Retina (tissue), 1 donor: Measurements from ENCODE around the gene SAMD14.

Source experiments
- DNase-seq: peaks from one replicate; pipeline ENCODE4 v3.0.0-alpha.2; 2016

The SAMD14 gene

GRCh38 chr17:50111673-50112655 is 18.0 kb downstream of the SAMD14 start:
- no peak for DNase-seq

- no peak for DNase-seq
Observed at GRCh38 chr17:50110591-50111349, 19.2 kb downstream of the SAMD14 start.

- no peak for DNase-seq
Observed at GRCh38 chr17:50109785-50110184, 20.2 kb downstream of the SAMD14 start.

GRCh38 chr17:50109207-50109606 is 20.8 kb downstream of the SAMD14 start:
- no peak for DNase-seq

- DNase-seq: no peak
Observed at GRCh38 chr17:50108556-50108955, 21.4 kb downstream of the SAMD14 start.

- no peak for DNase-seq
Observed at GRCh38 chr17:50107790-50108414, 22.1 kb downstream of the SAMD14 start.

- no peak for DNase-seq
Observed at GRCh38 chr17:50106393-50107131, 23.4 kb downstream of the SAMD14 start.

- DNase-seq: no peak
Observed at GRCh38 chr17:50105811-50106210, 24.1 kb downstream of the SAMD14 start.

- DNase-seq: no peak
Observed at GRCh38 chr17:50103941-50104340, 26.0 kb downstream of the SAMD14 start.

- no peak for DNase-seq
Observed at GRCh38 chr17:50103252-50103651, 26.7 kb downstream of the SAMD14 start.

- DNase-seq: no peak
Observed at GRCh38 chr17:50102164-50102991, 27.6 kb downstream of the SAMD14 start.

- peak; percentile 63 for DNase-seq
Observed at GRCh38 chr17:50101346-50102163, 28.4 kb downstream of the SAMD14 start.

- DNase-seq: no peak
Observed at GRCh38 chr17:50100921-50101345, 29.0 kb downstream of the SAMD14 start.

- no peak for DNase-seq
Observed at GRCh38 chr17:50100480-50100883, 29.5 kb downstream of the SAMD14 start.

GRCh38 chr17:50099003-50099402 is 31.0 kb downstream of the SAMD14 start:
- DNase-seq: no peak

- no peak for DNase-seq
Observed at GRCh38 chr17:50098583-50098982, 31.4 kb downstream of the SAMD14 start.

- no peak for DNase-seq
Observed at GRCh38 chr17:50097926-50098325, 32.0 kb downstream of the SAMD14 start.

- DNase-seq: no peak
Observed at GRCh38 chr17:50097455-50097854, 32.5 kb downstream of the SAMD14 start.

GRCh38 chr17:50096758-50097157 is 33.2 kb downstream of the SAMD14 start:
- DNase-seq: no peak

- no peak for DNase-seq
Observed at GRCh38 chr17:50096092-50096491, 33.9 kb downstream of the SAMD14 start.

GRCh38 chr17:50095626-50096037 is 34.3 kb downstream of the SAMD14 start:
- DNase-seq: peak; percentile 69
